ENCODE measurements around the gene ZSCAN10. TPM values are rescaled to one million over a fixed set of nuclear protein-coding genes. Genes with fewer than 3 reads are reported as not detected.

The ZSCAN10 gene
- total RNA-seq, 1 experiment from 2014 or later = not detected

- peak; percentile 73 for DNase-seq (ENCODE audit: low read depth)
Observed at GRCh38 chr16:3112058-3112880, 13.2 kb upstream of the ZSCAN10 start, which contains the start of gene ZNF205. Gene ZNF205, plus strand, starts transcription at chr16:3112586. Its CDS starts 845 bp downstream, at chr16:3113431.

GRCh38 chr16:3106205-3106928, 7.3 kb upstream of the ZSCAN10 start:
- DNase-seq (ENCODE audit: low read depth) = peak; percentile 91

DNA sequence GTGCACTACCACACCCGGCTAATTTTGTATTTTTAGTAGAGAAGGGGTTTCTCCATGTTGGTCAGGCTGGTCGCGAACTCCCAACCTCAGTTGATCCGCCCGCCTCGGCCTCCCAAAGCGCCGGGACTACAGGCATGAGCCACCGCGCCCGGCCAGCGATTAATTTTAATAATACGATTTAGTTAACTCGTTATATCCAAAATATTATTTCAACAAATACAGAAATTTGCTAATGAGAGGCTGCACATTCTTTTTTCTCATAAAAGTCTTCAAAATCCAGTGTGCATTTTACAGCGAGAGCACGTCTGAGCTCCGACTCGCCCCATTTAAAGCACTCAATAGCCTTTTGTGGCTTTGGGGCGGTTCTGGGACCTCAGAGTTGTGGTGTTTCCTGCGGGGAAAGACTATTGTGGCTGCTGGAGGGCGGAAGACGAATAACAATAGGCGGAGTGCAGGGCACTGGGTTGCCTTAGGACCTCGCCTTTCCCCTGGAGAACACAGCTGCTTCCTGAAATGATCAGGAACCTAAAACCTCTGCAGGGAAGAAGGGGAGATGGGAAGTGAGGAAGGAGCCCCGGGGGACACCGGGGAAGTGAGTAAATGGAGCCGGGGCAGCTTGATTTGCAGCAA, 2.9 kb upstream of the ZSCAN10 start:
- peak; percentile 29 for DNase-seq (ENCODE audit: low read depth)

DNA sequence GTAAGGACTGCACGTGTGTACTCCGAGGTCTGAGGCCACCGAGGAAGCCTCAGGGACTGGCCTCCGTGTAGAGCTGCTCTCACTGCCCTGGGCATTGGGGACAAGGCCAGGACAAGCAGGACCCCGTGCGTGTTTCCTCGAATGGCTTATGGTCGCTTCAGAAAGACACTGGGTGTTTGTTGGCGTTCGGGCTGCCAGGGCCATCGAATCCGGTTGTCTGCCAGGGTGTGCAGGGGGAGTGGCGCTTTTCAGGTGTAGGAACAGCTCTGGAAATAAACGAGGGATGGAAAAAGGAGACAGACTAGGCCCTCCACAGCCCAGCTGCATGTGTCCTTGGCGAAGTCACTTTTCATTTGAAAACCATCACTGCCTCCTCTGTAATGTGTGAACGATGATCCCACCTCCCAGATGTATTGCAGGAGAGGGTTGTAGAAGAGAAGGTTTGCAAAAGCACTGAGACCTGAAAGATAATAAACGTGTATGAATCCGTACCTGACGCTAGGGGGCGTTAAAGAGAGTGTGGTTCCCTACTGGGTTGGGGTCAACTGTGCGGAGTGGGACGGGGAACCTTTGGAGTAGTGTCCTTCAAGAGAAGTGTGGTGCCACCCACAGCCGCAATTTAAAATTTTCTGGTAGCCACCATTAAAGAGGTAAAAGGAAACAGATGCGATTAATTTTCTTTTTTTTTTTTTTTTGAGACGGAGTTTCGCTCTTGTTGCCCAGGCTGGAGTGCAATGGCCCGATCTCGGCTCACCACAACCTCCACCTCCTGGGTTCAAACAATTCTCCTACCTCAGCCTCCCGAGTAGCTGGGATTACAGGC, 2.1 kb upstream of the ZSCAN10 start:
- DNase-seq (ENCODE audit: low read depth) = peak; percentile 36

- peak; percentile 87 for DNase-seq (ENCODE audit: low read depth)
Observed at GRCh38 chr16:3099732-3100499, 822 bp upstream of the ZSCAN10 start.

GRCh38 chr16:3099395-3099731, 269 bp upstream of the ZSCAN10 start:
- no peak for DNase-seq (ENCODE audit: low read depth)

GRCh38 chr16:3097266-3097665, 1.8 kb downstream of the ZSCAN10 start:
- no peak for DNase-seq (ENCODE audit: low read depth)

- no peak for DNase-seq (ENCODE audit: low read depth)
Observed at GRCh38 chr16:3096362-3096761, 2.7 kb downstream of the ZSCAN10 start.

DNA sequence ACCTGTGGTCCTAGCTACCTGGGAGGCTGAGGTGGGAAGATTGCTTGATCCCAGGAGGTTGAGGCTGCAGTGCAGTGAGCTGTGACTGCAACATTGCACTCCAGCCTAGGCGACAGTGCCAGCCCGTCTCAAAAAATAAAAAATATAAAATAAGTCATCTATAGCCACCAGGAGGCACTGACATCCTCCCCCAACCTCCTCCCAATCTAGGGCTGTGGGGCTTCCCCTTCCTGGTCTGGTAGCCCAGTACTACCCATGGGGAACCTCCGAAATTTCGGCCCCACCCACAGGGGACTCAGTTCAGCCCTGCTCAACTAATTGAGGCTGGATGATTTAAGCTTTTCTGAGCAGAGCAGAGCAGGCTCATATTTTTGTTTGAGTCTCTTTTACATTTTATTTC, 3.2 kb downstream of the ZSCAN10 start:
- no peak for DNase-seq (ENCODE audit: low read depth)

DNA sequence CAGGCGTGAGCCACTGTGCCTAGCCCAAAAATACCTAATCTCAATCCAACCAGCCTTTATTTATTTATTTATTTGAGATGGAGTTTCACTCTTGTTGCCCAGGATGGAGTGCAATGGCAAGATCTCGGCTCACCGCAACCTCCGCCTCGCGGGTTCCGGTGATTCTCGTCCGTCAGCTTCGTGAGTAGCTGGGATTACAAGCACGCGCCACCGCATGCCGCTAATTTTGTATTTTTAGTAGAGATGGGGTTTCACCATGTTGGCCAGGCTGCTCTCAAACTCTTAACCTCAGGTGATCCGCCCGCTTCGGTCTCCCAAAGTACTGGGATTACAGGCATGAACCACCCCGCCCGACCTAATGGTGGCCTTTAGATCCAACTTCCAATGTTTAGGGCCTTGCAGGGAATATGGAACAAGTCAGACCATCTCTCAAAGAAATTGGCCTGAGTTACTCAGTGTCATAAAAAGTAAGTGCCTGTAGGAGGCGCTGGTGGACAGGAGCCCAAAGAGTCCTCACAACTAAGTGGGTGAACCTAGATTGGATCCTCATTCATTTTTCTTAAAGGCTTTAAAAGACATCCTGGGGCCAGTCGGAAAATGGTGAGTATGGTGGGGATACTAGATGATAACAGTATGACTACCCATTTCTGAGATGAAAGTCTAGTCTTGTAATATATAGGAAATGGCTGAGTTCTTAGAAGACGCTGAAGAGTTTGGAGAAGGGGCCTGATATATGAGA, 4.6 kb downstream of the ZSCAN10 start:
- DNase-seq (ENCODE audit: low read depth) = peak; percentile 37

GRCh38 chr16:3092501-3092941, 6.6 kb downstream of the ZSCAN10 start:
- no peak for DNase-seq (ENCODE audit: low read depth)

DNA sequence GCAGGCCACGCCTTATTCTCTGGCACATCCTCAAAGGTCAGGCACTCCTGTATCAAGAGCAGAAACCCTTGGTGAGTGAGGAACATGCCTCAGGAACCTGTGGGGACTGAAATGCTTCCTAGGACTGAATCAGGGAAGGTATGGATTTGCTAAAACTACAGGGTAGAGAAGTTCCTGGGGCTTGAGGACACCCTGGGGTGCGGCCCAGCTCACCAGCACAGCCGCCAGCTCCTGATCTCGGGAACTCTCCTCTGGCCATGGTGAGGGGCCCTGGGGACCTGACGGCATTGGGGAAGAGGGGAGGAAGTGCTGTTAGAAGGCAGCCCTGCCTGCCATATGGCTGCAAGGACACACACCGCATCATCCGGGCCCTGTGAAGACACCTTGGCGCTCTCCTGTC, 7.5 kb downstream of the ZSCAN10 start:
- no peak for DNase-seq (ENCODE audit: low read depth)

DNA sequence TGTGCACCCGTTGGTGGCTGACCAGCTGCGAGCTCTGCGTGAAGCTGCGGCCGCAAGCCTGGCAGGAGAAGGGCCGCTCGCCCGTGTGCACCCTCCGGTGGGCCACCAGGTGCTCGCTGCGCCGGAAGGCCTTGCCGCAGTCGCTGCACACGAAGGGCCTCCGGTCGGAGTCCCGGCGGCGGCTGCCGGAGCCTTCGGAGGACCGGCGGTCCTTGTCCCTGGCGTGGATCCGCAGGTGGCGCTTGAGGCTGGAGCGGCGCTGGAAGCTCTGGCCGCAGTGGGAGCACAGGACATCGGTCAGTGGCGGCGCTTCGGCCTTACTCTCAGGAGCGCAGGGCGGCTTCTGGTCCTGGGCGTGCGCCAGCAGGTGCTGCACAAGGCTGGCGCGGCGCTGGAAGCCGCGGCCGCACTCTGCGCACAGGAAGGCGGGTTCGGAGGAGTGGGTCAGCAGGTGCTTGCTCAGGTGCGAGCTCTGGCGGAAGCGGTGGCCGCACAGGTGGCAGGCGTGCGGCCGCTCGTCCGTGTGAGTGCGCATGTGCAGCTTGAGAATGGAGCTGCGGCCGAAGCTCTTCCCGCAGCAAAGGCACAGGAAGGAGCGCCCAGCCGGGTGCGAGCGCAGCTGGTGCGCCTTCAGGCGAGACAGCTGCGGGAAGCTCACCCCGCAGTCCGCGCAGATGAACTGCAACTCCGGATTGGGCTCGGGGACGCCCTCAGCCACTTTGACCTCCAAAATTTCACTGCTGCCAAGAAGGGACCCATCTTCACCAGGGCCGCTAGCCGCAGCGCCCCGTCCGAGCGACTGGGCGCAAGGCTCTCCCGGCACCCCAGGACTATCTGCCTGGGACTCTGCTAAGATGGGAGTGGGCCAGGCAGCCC, 9.1 kb downstream of the ZSCAN10 start:
- DNase-seq (ENCODE audit: low read depth) = no peak

DNA sequence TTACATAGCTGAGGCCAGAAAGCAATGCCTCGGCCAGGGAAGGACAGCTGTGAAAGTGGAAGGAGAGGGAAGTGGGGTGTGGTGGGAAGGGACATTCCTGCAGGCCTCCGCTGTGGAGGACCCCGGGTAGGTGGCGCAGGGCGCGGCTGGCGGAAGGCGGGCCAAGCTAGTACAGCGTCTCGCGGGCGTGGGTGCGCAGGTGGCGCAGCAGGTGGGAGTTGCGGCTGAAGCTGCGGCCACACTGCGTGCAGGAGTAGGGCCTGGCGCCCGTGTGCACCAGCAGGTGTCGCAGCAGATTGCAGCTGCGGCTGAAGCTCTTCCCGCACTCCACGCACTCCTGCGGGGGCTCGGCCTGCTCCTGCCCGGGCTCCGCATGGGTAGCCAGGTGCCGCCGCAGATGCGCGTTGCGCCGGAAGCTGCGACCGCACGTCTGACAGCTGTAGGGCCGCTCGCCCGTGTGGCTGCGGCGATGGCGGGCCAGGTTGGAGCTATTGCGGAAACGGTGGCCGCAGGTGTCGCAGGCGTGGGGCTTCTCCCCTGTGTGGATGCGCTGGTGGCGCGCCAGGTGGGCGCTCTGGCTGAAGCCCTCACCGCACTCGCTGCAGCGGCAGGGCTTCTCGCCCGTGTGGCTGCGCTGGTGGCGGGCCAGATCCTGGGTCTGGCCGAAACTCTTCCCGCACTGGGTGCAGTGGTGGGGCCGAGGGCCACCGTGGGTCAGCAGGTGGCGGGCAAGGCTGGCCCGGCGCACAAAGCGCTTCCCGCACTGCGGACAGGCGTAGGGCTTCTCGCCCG, 10.0 kb downstream of the ZSCAN10 start:
- no peak for DNase-seq (ENCODE audit: low read depth)

DNA sequence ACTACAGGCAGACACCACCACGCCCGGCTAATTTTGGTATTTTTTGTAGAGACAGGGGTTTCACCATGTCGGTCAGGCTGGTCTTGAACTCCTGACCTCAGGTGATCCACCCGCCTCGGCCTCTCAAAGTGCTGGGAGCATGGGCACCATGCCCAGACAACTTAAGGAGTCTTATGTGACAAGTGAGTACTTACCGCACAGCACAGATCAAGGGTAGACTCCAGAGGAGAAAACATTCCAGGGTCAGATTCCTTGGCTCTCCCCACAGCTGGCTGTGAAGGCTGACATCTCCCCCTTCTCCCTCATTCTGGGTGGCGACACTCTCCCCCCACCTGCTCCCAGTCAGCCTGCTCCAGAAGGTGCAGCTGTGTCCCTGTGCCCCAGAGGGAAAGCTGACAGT, 10.6 kb downstream of the ZSCAN10 start:
- no peak for DNase-seq (ENCODE audit: low read depth)

DNA sequence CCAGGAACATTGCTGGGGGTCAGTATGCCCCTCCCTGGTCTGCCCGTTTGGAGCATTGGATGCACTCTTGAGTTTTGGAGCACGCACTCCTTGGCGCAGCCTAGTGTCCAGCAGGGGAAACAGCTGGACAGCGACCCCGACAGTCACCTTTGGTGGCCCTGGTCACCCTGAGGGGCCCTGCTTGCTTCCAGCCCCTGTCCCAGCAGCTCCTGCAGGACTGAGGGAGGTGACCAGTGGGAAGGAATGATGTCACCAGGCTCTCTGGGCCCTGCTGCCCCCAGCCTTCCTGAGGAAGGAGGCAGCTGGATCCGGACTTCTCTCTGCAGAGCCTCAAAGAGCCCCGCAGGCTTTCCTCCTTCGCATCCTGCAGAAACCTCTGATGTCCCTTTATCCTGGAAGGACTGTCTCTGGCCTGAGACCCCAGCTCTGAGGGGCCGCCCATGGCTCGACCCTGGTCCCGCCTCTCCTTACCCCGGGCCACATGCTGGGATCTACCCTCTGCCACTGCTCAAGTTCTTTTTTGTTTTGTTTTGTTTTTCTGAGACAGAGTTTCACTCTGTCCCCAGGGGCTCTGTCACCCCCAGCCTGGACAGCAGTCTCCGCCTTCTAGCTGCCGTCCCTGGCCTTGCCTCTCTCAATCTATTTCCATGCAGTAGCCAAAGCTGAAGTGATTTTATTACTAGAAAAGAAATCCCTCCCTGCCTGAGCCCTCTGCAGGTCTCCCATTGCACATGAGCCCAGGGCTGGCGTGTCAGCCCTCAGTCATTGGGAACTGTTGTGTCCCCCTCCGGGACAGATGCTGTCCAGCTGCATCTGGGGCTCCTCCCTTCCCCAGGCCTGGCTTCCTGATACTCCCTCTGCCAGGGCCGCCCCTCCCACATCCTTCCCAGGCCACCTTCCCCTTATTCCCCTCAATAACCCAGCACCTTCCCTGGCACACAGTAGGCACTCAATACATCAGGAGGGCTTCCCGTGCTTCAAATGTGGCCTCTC, 11.6 kb downstream of the ZSCAN10 start:
- no peak for DNase-seq (ENCODE audit: low read depth)

DNA sequence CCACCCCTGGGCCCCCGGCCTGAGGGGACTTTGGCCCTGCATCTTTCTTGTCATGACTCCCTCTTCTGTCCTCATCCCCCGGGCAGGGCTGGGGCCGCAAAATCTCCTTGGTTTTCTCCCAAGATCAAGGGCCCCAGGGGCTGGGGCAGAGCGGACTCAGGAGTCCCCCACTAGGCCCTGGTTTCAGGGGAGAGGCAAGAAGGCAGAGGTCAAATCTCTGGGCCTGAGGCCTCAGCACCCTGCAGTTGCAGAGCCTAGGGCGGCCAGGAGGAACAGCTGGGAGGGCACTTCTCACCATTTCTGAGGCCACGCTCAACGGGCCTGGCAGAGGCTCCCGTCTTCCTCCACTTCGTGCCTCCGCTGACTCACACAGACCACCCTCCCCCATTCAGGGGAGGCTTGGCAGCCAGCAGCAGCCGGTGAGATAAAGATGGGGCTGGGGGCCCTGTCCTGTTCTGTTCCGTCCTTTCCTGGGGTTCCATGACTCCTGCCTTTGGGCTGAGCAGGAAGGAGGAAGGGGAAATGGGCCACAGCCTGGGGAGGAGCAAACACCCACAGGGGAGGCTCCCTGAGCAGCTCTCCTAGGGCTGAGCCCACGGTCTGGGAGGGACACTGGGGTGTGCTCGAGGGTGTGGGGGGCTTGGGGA, 12.4 kb downstream of the ZSCAN10 start:
- no peak for DNase-seq (ENCODE audit: low read depth)

All from Daoy (cell line).